ENCODE data around the gene PGLYRP4. TPM values are rescaled to one million over a fixed set of nuclear protein-coding genes. Genes with fewer than 3 reads are reported as not detected.

The PGLYRP4 gene
- total and polyA plus RNA-seq, 5 donors from 2014 or later, result 0.08 to 0.22 (median 0.20) TPM; not detected in 2

- peaks cover 0 to 2% (median 0%) of the 10 kb centered on the region in 4 donors for H3K4me1 Mint-ChIP-seq
- DNase-seq (no peak), ATAC-seq (ENCODE audit: low read depth in 2 of 2) (no peak)
- Histone ChIP-seq H3K36me3 (ENCODE audit: control insufficient read depth, insufficient read depth, low read length) (no peaks in the 10 kb centered on the region), H3K9me3 (ENCODE audit: control insufficient read depth in 2 of 2, low read length in 2 of 2) (no peaks in the 10 kb centered on the region), H3K4me3 (ENCODE audit: low read depth, low read length) (no peak overlapping the region), H3K27ac (ENCODE audit: insufficient read depth, low read length, poor library complexity, severe bottlenecking) (no peak overlapping the region), H3K4me1 (ENCODE audit: control insufficient read depth, insufficient read depth, low read length, poor library complexity, severe bottlenecking) (no peaks in the 10 kb centered on the region), H3K27me3 (ENCODE audit: control insufficient read depth, insufficient read depth, low read length) (no peaks in the 10 kb centered on the region)
- no peak overlapping the region for H3K27ac Mint-ChIP-seq
- H3K9me3 Mint-ChIP-seq, result peaks cover 0 to 6% (median 2%) of the 10 kb centered on the region in 7 donors
- no peaks in the 10 kb centered on the region for H3K36me3 Mint-ChIP-seq
- H3K27me3 Mint-ChIP-seq, result peaks cover 7% of the 10 kb centered on the region
- no peak overlapping the region for H3K4me3 Mint-ChIP-seq
Measured at GRCh38 chr1:153313288-153313687, 35.4 kb downstream of the PGLYRP4 start.

DNA sequence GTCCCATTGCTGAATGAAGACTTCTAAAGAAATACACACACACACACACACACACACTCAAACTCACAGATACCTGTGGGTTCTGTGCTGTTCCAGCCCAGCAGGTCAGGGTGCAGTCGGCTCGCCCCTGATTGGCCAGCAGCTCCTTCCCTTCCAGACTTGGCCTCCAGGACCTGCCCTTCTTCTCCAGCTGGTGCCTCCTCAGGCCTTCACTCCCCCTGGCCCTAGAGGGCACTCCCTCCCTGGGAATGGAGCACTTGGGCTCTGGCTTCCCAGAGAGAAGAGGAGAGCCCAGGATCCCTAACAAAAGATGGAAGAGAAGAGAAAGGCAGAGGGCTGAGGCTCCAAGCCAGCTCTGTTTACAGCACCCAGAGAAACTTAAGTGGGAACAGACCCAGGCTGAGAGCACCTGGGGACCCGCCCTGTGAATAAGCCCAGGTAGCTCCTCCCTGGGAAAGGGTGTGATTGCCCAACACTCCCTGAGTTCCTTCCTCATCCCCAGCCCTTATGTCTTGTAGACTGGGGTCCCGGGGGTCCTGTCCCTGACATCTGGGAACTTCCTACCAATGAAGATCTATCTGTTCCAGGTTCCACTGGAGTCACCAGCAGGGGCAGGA is 36.0 kb downstream of the PGLYRP4 start, which contains the start of gene PGLYRP3:
TSS of gene PGLYRP3 (minus strand) at position 383 of the 617 bp plus-strand sequence. CDS start 2,287 bp downstream, outside the sequence.
- H3K27me3 ChIP-seq (ENCODE audit: control insufficient read depth, insufficient read depth, low read length), result no peaks in the 10 kb centered on the region
- Mint-ChIP-seq H3K9me3 (peaks cover 0 to 6% (median 2%) of the 10 kb centered on the region in 7 donors), H3K27ac (peak within 1 kb of the TSS in 1 of 3 donors; percentile 39), H3K4me1 (peaks cover 0 to 2% (median 0%) of the 10 kb centered on the region in 4 donors), H3K27me3 (peaks cover 7% of the 10 kb centered on the region), H3K36me3 (no peaks in the 10 kb centered on the region), H3K4me3 (no peak within 1 kb of the TSS)
- H3K27ac ChIP-seq (ENCODE audit: insufficient read depth, low read length, poor library complexity, severe bottlenecking), result no peak within 1 kb of the TSS
- H3K9me3 ChIP-seq (ENCODE audit: control insufficient read depth in 2 of 2, low read length in 2 of 2), result no peaks in the 10 kb centered on the region
- H3K4me3 ChIP-seq (ENCODE audit: low read depth, low read length), result no peak within 1 kb of the TSS
- H3K4me1 ChIP-seq (ENCODE audit: control insufficient read depth, insufficient read depth, low read length, poor library complexity, severe bottlenecking), result no peaks in the 10 kb centered on the region
- ATAC-seq (ENCODE audit: low read depth in 2 of 2), result no peak
- H3K36me3 ChIP-seq (ENCODE audit: control insufficient read depth, insufficient read depth, low read length), result no peaks in the 10 kb centered on the region
- DNase-seq, result no peak

DNA sequence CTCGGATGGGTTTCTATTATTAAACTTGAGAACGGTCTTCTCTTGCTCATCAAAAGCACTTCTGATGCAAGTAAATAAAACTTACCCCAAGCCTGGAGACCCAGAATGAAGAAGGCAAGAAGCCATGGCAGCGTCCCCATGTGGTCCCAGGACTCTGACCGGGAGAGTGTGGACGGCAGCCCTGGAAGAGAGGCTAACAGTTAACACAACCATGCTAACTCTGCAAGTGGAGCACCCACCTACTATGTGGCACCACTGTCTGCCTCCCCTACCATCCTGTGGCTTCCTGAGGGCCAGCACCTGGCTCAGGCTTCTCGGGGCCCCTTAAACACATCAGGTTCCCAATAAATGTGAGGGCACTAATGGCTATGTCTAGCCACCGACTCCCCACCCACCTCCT is 38.1 kb downstream of the PGLYRP4 start:
- no peaks in the 10 kb centered on the region for H3K36me3 ChIP-seq (ENCODE audit: control insufficient read depth, insufficient read depth, low read length)
- ATAC-seq (ENCODE audit: low read depth in 2 of 2) (no peak), DNase-seq (no peak)
- Mint-ChIP-seq H3K9me3 (peaks cover 0 to 4% (median 0%) of the 10 kb centered on the region in 7 donors), H3K27me3 (peaks cover 7% of the 10 kb centered on the region), H3K4me3 (no peak overlapping the region), H3K27ac (no peak overlapping the region), H3K4me1 (peaks cover 0 to 2% (median 0%) of the 10 kb centered on the region in 4 donors), H3K36me3 (no peaks in the 10 kb centered on the region)
- no peaks in the 10 kb centered on the region for H3K4me1 ChIP-seq (ENCODE audit: control insufficient read depth, insufficient read depth, low read length, poor library complexity, severe bottlenecking)
- no peaks in the 10 kb centered on the region for H3K9me3 ChIP-seq (ENCODE audit: control insufficient read depth in 2 of 2, low read length in 2 of 2)
- no peak overlapping the region for H3K27ac ChIP-seq (ENCODE audit: insufficient read depth, low read length, poor library complexity, severe bottlenecking)
- no peaks in the 10 kb centered on the region for H3K27me3 ChIP-seq (ENCODE audit: control insufficient read depth, insufficient read depth, low read length)
- no peak overlapping the region for H3K4me3 ChIP-seq (ENCODE audit: low read depth, low read length)

- ATAC-seq (ENCODE audit: low read depth in 2 of 2), result no peak
- no peaks in the 10 kb centered on the region for H3K36me3 Mint-ChIP-seq
Measured at GRCh38 chr1:153309441-153309840, 39.2 kb downstream of the PGLYRP4 start.

GRCh38 chr1:153308540-153308939 is 40.1 kb downstream of the PGLYRP4 start:
- H3K4me1 Mint-ChIP-seq, result peaks cover 0 to 2% (median 0%) of the 10 kb centered on the region in 4 donors
- peaks cover 11% of the 10 kb centered on the region for H3K27me3 Mint-ChIP-seq
- H3K4me3 Mint-ChIP-seq, result no peak overlapping the region
- Histone ChIP-seq H3K27me3 (ENCODE audit: control insufficient read depth, insufficient read depth, low read length) (peaks cover 1% of the 10 kb centered on the region), H3K4me3 (ENCODE audit: low read depth, low read length) (no peak overlapping the region), H3K9me3 (ENCODE audit: control insufficient read depth in 2 of 2, low read length in 2 of 2) (no peaks in the 10 kb centered on the region), H3K36me3 (ENCODE audit: control insufficient read depth, insufficient read depth, low read length) (no peaks in the 10 kb centered on the region), H3K4me1 (ENCODE audit: control insufficient read depth, insufficient read depth, low read length, poor library complexity, severe bottlenecking) (no peaks in the 10 kb centered on the region), H3K27ac (ENCODE audit: insufficient read depth, low read length, poor library complexity, severe bottlenecking) (no peak overlapping the region)
- H3K36me3 Mint-ChIP-seq, result no peaks in the 10 kb centered on the region
- peaks cover 0 to 3% (median 0%) of the 10 kb centered on the region in 7 donors for H3K9me3 Mint-ChIP-seq
- DNase-seq, result no peak
- no peak for ATAC-seq (ENCODE audit: low read depth in 2 of 2)
- no peak overlapping the region for H3K27ac Mint-ChIP-seq

More at GRCh38 chr1:153309441-153309840, 39.2 kb downstream of the PGLYRP4 start:
- Histone ChIP-seq H3K27ac (ENCODE audit: insufficient read depth, low read length, poor library complexity, severe bottlenecking) (no peak overlapping the region), H3K36me3 (ENCODE audit: control insufficient read depth, insufficient read depth, low read length) (no peaks in the 10 kb centered on the region), H3K4me1 (ENCODE audit: control insufficient read depth, insufficient read depth, low read length, poor library complexity, severe bottlenecking) (no peaks in the 10 kb centered on the region), H3K4me3 (ENCODE audit: low read depth, low read length) (no peak overlapping the region), H3K9me3 (ENCODE audit: control insufficient read depth in 2 of 2, low read length in 2 of 2) (no peaks in the 10 kb centered on the region), H3K27me3 (ENCODE audit: control insufficient read depth, insufficient read depth, low read length) (no peaks in the 10 kb centered on the region)
- Mint-ChIP-seq H3K4me3 (no peak overlapping the region), H3K9me3 (peaks cover 0 to 3% (median 0%) of the 10 kb centered on the region in 7 donors), H3K4me1 (peaks cover 0 to 2% (median 0%) of the 10 kb centered on the region in 4 donors), H3K27ac (no peak overlapping the region), H3K27me3 (peaks cover 7% of the 10 kb centered on the region)
- DNase-seq, result no peak

DNA sequence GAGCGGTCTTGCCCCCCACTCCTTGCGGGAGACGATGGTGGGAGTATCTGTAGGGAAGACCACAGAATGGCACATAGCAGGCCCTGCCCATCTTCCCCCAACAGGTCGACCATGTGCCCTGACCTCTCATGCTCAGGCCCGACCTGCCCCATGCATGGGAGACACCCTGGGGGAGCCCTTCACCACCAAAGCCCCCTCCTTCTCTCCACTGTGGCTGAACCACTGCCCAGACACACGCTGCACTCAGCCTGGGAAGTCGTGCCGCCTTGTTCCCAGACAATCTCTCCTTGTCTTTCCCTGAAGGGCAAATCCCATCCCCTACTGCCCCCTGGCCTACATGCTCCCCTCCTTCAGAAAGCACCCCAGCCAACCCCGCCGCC is 41.4 kb downstream of the PGLYRP4 start:
- H3K4me3 Mint-ChIP-seq, result no peak overlapping the region
- H3K27ac Mint-ChIP-seq, result no peak overlapping the region
- no peak for DNase-seq

GRCh38 chr1:153306303-153307220 is 42.1 kb downstream of the PGLYRP4 start:
- no peaks in the 10 kb centered on the region for H3K36me3 ChIP-seq (ENCODE audit: control insufficient read depth, insufficient read depth, low read length)
- no peaks in the 10 kb centered on the region for H3K4me1 ChIP-seq (ENCODE audit: control insufficient read depth, insufficient read depth, low read length, poor library complexity, severe bottlenecking)
- H3K27ac ChIP-seq (ENCODE audit: insufficient read depth, low read length, poor library complexity, severe bottlenecking), result no peak overlapping the region
- H3K27me3 ChIP-seq (ENCODE audit: control insufficient read depth, insufficient read depth, low read length), result peaks cover 2% of the 10 kb centered on the region
- no peak for DNase-seq
- Mint-ChIP-seq H3K27ac (no peak overlapping the region), H3K4me1 (peaks cover 0 to 2% (median 0%) of the 10 kb centered on the region in 4 donors), H3K4me3 (no peak overlapping the region), H3K27me3 (peaks cover 4% of the 10 kb centered on the region), H3K9me3 (peaks cover 0 to 3% (median 0%) of the 10 kb centered on the region in 7 donors), H3K36me3 (no peaks in the 10 kb centered on the region)
- ATAC-seq (ENCODE audit: low read depth in 2 of 2), result no peak
- no peaks in the 10 kb centered on the region for H3K9me3 ChIP-seq (ENCODE audit: control insufficient read depth in 2 of 2, low read length in 2 of 2)
- H3K4me3 ChIP-seq (ENCODE audit: low read depth, low read length), result no peak overlapping the region

More for the DNA sequence above, 41.4 kb downstream of the PGLYRP4 start:
- Histone ChIP-seq H3K27me3 (ENCODE audit: control insufficient read depth, insufficient read depth, low read length) (peaks cover 2% of the 10 kb centered on the region), H3K4me1 (ENCODE audit: control insufficient read depth, insufficient read depth, low read length, poor library complexity, severe bottlenecking) (no peaks in the 10 kb centered on the region), H3K4me3 (ENCODE audit: low read depth, low read length) (no peak overlapping the region), H3K36me3 (ENCODE audit: control insufficient read depth, insufficient read depth, low read length) (no peaks in the 10 kb centered on the region), H3K27ac (ENCODE audit: insufficient read depth, low read length, poor library complexity, severe bottlenecking) (no peak overlapping the region), H3K9me3 (ENCODE audit: control insufficient read depth in 2 of 2, low read length in 2 of 2) (no peaks in the 10 kb centered on the region)
- H3K9me3 Mint-ChIP-seq, result peaks cover 0 to 3% (median 0%) of the 10 kb centered on the region in 7 donors
- no peak for ATAC-seq (ENCODE audit: low read depth in 2 of 2)
- H3K4me1 Mint-ChIP-seq, result peaks cover 0 to 2% (median 0%) of the 10 kb centered on the region in 4 donors
- H3K36me3 Mint-ChIP-seq, result no peaks in the 10 kb centered on the region
- H3K27me3 Mint-ChIP-seq, result peaks cover 8% of the 10 kb centered on the region

Data from CD4-positive, CD25-positive, alpha-beta regulatory T cell (primary cell).